Sigmoid colon (tissue), 4 donors: ENCODE results near the gene MLN.

ENCODE experiments used
- CTCF ChIP-seq, 4 experiments: fragments of 450-650 bp in 3 of 4; fragments of 200-600 bp in 1 of 4; IDR thresholded peaks; one replicate each; pipeline ENCODE4 v1.5.1; 2016 to 2019; ENCODE audit warnings: antibody characterized with exemption in 4 of 4, mild to moderate bottlenecking in 3 of 4, moderate library complexity in 2 of 4
- EP300 ChIP-seq, 4 donors: sonication (generic); formaldehyde crosslinking; IDR thresholded peaks; one replicate each; pipeline ENCODE4 v1.6.1; 2017; ENCODE audit warnings: antibody characterized with exemption in 4 of 4
- POLR2AphosphoS5 ChIP-seq, 4 donors: sonication (generic); formaldehyde crosslinking; IDR thresholded peaks; one replicate each; pipeline ENCODE4 v1.6.1; 2017; ENCODE audit warnings: antibody characterized with exemption in 4 of 4

GRCh38 chr6:33848484-33848883 is 44.7 kb upstream of the MLN start:
- TF ChIP-seq CTCF (IDR thresholded peaks at IDR 0.05) (no peak), EP300 (IDR thresholded peaks at IDR 0.05) (no peak), POLR2AphosphoS5 (IDR thresholded peaks at IDR 0.05) (no peak)
